Mesendoderm (in vitro differentiated cells): ENCODE results near the gene CUX1.
"Not testable (repeated sequence)": the region's sequence is repeated elsewhere in the genome, so short reads cannot be mapped to it uniquely, and the experiment has no call there.

Experiments used
- DNase-seq: peaks from one replicate; pipeline ENCODE4 v3.0.0; 2013
- H2AK5ac ChIP-seq: 2 replicates; pipeline ENCODE4 v1.6.1; 2013; ENCODE audit warnings: low read length, inconsistent platforms
- H2BK120ac ChIP-seq: 2 replicates; pipeline ENCODE4 v1.6.1; 2013; ENCODE audit warnings: low read depth, mild to moderate bottlenecking, low read length, moderate library complexity, mixed read lengths
- H2BK15ac ChIP-seq: replicated peaks from 2 replicates; pipeline ENCODE4 v1.6.1; 2013; ENCODE audit warnings: low read depth, mild to moderate bottlenecking, moderate library complexity
- H2BK5ac ChIP-seq: 2 replicates; pipeline ENCODE4 v1.6.1; 2013; ENCODE audit warnings: low read length, inconsistent platforms
- H3K18ac ChIP-seq: 2 replicates; pipeline ENCODE4 v1.6.1; 2013; ENCODE audit warnings: mild to moderate bottlenecking, low read length, mixed read lengths
- H3K23ac ChIP-seq: one replicate; pipeline ENCODE4 v1.6.1; 2013; ENCODE audit warnings: low read length
- H3K27ac ChIP-seq: 2 replicates; pipeline ENCODE4 v1.5.1; 2013; ENCODE audit warnings: low read depth, mild to moderate bottlenecking, inconsistent platforms, low read length, moderate library complexity
- H3K27me3 ChIP-seq: 2 replicates; pipeline ENCODE4 v1.6.1; 2013; ENCODE audit warnings: low read length, control low read depth, mild to moderate bottlenecking, inconsistent platforms; ENCODE audit not compliant: insufficient read depth, poor library complexity
- H3K36me3 ChIP-seq: 2 replicates; pipeline ENCODE4 v1.6.1; 2013; ENCODE audit warnings: low read length, inconsistent platforms; ENCODE audit not compliant: control insufficient read depth, insufficient read depth
- H3K4ac ChIP-seq: one replicate; pipeline ENCODE4 v1.6.1; 2013; ENCODE audit warnings: low read depth, mild to moderate bottlenecking, low read length, moderate library complexity
- H3K4me1 ChIP-seq: 2 replicates; pipeline ENCODE4 v1.6.1; 2013; ENCODE audit warnings: low read depth, low read length, inconsistent platforms; ENCODE audit not compliant: control insufficient read depth
- H3K4me2 ChIP-seq: 2 replicates; pipeline ENCODE4 v1.6.1; 2013; ENCODE audit warnings: low read length
- H3K4me3 ChIP-seq: 2 replicates; pipeline ENCODE4 v1.5.1; 2013; ENCODE audit warnings: mild to moderate bottlenecking, low read length
- H3K56ac ChIP-seq: one replicate; pipeline ENCODE4 v1.6.1; 2013; ENCODE audit warnings: low read length
- H3K79me1 ChIP-seq: 2 replicates; pipeline ENCODE4 v1.6.1; 2013; ENCODE audit warnings: low read length, inconsistent platforms
- H3K79me2 ChIP-seq: 2 replicates; pipeline ENCODE4 v1.6.1; 2013; ENCODE audit warnings: mild to moderate bottlenecking, low read length; ENCODE audit not compliant: control insufficient read depth, insufficient read depth
- H3K9ac ChIP-seq: 2 replicates; pipeline ENCODE4 v1.6.1; 2013; ENCODE audit warnings: low read length, inconsistent platforms
- H4K5ac ChIP-seq: one replicate; pipeline ENCODE4 v1.6.1; 2013; ENCODE audit warnings: low read length
- H4K8ac ChIP-seq: one replicate; pipeline ENCODE4 v1.6.1; 2013; ENCODE audit warnings: low read depth, mild to moderate bottlenecking, control low read depth, low read length, moderate library complexity
- WGBS: extraction: QIAGEN DNeasy Blood & Tissue Kit; methylation state at CpG from one replicate; pipeline ENCODE4 v1.1.7; 2013; ENCODE audit warnings: low lambda C conversion rate, missing lambda C conversion rate; ENCODE audit not compliant: insufficient coverage; ENCODE audit errors: extremely low coverage; 5-methylcytosine and 5-hydroxymethylcytosine counted together

CUX1 gene

DNA sequence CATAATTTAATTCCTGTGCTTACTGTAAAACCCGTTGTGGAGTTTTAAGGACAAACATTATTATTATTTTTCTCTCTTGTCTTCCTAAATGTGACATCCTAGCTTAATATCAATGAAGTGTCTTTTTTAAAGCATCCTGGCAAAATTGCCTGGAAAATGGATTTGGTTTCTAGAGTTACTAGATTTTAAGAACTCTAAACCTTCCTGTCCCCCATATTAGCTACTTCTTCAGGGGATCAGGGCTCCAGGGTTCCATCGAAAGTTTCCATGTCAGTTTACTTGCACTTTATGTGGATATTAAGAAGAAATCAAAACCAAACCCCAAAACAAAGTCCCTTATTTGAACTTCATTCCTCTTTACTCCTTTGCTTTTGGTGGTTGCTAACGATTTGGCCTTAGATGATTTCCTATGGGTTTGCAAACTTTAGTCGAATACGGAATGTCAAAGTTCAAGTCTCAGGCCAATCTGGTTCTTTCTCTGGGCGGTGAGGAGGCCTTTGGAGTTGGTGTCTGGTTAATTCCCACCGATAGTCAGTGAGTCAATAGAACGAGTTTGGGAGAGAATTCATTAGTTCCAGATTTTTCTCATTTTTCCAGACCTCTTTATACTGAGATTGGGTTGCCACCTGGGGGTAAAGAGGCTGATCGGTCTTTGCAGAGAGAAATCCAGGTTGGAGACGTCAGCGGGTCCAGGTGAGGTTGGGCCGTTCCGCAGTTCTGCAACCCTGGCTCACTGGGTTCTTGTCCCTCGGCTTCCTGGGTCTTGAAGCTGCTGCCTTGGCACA is 1.1 kb downstream of the CUX1 start:
- peaks cover 6% of the 10 kb centered on the region for H3K4me1 ChIP-seq
- no CpG with 5 or more reads among the region's 14 CpGs for WGBS
- H2BK120ac ChIP-seq = no peak overlapping the region
- no peak overlapping the region for H3K4me3 ChIP-seq
- no peak overlapping the region for H4K8ac ChIP-seq
- DNase-seq = peak; percentile 29
- peaks cover 60% of the 10 kb centered on the region for H3K79me2 ChIP-seq
- no peak overlapping the region for H2BK5ac ChIP-seq
- peak overlapping the region; percentile 83 for H3K18ac ChIP-seq
- peak overlapping the region; percentile 71 for H3K56ac ChIP-seq
- H3K27ac ChIP-seq = no peak overlapping the region
- peak overlapping the region; percentile 70 for H3K4me2 ChIP-seq
- no peaks in the 10 kb centered on the region for H3K79me1 ChIP-seq
- H3K36me3 ChIP-seq = no peaks in the 10 kb centered on the region
- H3K23ac ChIP-seq = no peak overlapping the region
- H3K4ac ChIP-seq = peak overlapping the region; percentile 82
- H2AK5ac ChIP-seq = no peak overlapping the region
- no peak overlapping the region for H2BK15ac ChIP-seq
- H3K27me3 ChIP-seq = no peaks in the 10 kb centered on the region
- H3K9ac ChIP-seq = peak overlapping the region; percentile 58
- no peak overlapping the region for H4K5ac ChIP-seq

DNA sequence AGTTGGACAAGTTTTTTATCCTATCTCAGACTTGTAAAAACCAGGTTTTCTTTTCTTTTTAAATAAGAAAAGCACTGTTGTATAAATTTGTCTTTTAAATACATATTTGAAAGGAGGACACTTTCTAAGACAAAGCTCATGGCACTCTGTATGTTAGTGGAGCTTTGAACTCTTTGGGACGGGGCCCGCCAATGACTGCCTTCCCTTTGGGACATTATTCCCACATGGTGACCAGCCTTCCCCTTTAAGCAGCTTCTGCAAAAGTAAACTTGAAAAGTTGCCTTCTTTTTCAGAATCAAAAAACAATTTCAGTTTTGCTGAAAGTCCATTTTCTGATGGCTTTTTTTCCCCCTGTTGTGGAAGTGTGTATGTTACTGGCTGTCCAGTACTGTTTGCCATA is 1.8 kb downstream of the CUX1 start:
- WGBS = no CpG with 5 or more reads among the region's 2 CpGs

DNA sequence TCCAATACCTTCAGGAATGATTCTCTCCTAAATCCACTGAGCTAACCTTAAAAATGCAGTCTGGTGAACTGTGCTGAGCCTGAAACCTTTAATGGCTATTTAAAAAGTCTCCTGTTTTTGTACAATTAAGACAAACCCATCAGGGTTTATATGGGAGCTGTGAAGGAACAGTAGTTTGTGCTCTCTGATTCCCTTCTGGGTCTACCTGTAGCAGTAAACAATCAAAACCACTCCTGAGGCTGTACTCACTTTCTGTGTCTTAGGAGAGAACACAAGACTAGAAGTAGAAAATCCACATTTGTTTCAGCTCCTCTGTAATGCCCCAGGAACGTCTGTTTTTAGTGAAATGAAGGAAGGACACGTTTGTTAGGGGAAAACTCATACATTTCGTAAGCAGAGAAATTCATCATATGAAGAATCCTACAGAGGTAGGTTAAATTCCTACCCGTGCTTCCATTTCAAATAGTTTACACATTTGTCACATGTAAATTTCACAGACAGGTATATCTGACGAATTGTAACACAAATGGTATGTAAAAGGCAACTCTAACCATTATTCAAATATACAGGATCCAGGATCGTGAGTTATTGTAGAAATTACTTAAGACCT is 2.6 kb downstream of the CUX1 start:
- Histone ChIP-seq H3K18ac (peak overlapping the region; percentile 33), H4K5ac (no peak overlapping the region), H3K79me1 (no peaks in the 10 kb centered on the region), H2AK5ac (no peak overlapping the region), H2BK120ac (no peak overlapping the region), H3K4ac (no peak overlapping the region), H3K27ac (peak overlapping the region; percentile 57), H3K4me1 (peaks cover 7% of the 10 kb centered on the region), H3K23ac (no peak overlapping the region), H3K56ac (peak overlapping the region; percentile 66), H2BK15ac (no peak overlapping the region), H2BK5ac (no peak overlapping the region), H3K79me2 (peaks cover 76% of the 10 kb centered on the region), H3K4me3 (no peak overlapping the region), H3K27me3 (no peaks in the 10 kb centered on the region), H3K4me2 (peak overlapping the region; percentile 4), H4K8ac (no peak overlapping the region), H3K9ac (peak overlapping the region; percentile 50), H3K36me3 (no peaks in the 10 kb centered on the region)
- no CpG with 5 or more reads among the region's 6 CpGs for WGBS
- no peak for DNase-seq

More for the DNA sequence above, 1.8 kb downstream of the CUX1 start:
- Histone ChIP-seq H4K5ac (no peak overlapping the region), H2AK5ac (no peak overlapping the region), H2BK120ac (no peak overlapping the region), H3K4me3 (no peak overlapping the region), H3K9ac (peak overlapping the region; percentile 58), H3K23ac (no peak overlapping the region), H4K8ac (no peak overlapping the region), H3K79me2 (peaks cover 67% of the 10 kb centered on the region), H3K56ac (peak overlapping the region; percentile 17), H3K4me2 (no peak overlapping the region), H3K4ac (no peak overlapping the region), H3K79me1 (no peaks in the 10 kb centered on the region), H3K18ac (no peak overlapping the region), H3K27me3 (no peaks in the 10 kb centered on the region), H2BK15ac (no peak overlapping the region), H3K27ac (peak overlapping the region; percentile 17), H2BK5ac (no peak overlapping the region), H3K36me3 (no peaks in the 10 kb centered on the region), H3K4me1 (peaks cover 6% of the 10 kb centered on the region)
- DNase-seq = no peak

DNA sequence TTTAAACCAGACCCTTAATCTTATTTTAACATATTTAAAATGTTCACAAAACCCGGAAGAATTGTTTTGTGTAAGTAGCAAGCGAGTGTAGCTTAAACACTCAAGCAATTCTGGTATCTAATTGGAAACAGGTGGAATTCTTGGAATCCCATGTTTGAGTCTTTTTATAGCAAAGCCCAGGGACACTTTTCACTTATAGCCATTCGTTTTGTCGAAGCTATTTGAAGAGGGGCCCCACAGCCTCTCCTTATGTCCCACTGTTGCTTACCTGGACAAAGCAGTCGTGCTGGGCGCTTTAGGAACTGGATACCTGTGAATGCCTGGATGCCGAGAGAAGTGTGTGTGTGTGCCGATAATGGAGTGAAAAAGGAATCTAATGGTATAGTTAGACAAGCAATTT is 3.3 kb downstream of the CUX1 start:
- H3K4ac ChIP-seq = no peak overlapping the region
- peaks cover 7% of the 10 kb centered on the region for H3K4me1 ChIP-seq
- H3K27me3 ChIP-seq = no peaks in the 10 kb centered on the region
- no peaks in the 10 kb centered on the region for H3K36me3 ChIP-seq
- no peak overlapping the region for H3K4me2 ChIP-seq
- peaks cover 83% of the 10 kb centered on the region for H3K79me2 ChIP-seq
- H3K23ac ChIP-seq = no peak overlapping the region
- no CpG with 5 or more reads among the region's 8 CpGs for WGBS
- no peak overlapping the region for H2BK15ac ChIP-seq
- DNase-seq = no peak
- no peak overlapping the region for H3K56ac ChIP-seq
- H3K27ac ChIP-seq = no peak overlapping the region
- H2AK5ac ChIP-seq = no peak overlapping the region
- no peak overlapping the region for H3K9ac ChIP-seq
- no peak overlapping the region for H2BK120ac ChIP-seq
- H3K18ac ChIP-seq = peak overlapping the region; percentile 41
- H3K79me1 ChIP-seq = no peaks in the 10 kb centered on the region
- H4K5ac ChIP-seq = no peak overlapping the region
- no peak overlapping the region for H2BK5ac ChIP-seq
- H3K4me3 ChIP-seq = no peak overlapping the region
- no peak overlapping the region for H4K8ac ChIP-seq

DNA sequence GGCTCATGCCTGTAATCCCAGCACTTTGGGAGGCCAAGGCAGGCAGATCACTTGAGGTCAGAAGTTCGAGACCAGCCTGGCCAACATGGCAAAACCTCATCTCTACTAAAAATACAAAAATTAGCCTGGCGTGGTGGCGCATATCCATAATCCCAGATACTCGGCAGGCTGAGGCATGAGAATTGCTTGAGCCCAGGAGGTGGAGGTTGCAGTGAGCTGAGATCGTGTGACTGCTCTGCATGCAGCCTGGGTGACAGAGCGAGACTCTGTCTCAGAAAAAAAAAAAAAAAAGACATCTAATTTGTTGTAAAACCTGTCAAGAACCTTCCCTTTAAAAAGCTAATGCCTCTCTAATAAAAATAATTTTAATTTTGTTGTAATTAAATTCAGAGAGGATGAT is 5.2 kb downstream of the CUX1 start:
- not testable (repeated sequence) for H3K36me3 ChIP-seq, DNase-seq, H3K27ac ChIP-seq, H2BK15ac ChIP-seq, H3K27me3 ChIP-seq, H2AK5ac ChIP-seq, H3K4me1 ChIP-seq, H3K56ac ChIP-seq, H4K5ac ChIP-seq, H3K23ac ChIP-seq, H3K18ac ChIP-seq, H2BK5ac ChIP-seq, H2BK120ac ChIP-seq, H3K4me2 ChIP-seq, H3K79me1 ChIP-seq, H3K9ac ChIP-seq, H3K4me3 ChIP-seq, H4K8ac ChIP-seq, H3K4ac ChIP-seq
- WGBS = no CpG with 5 or more reads among the region's 6 CpGs
- peaks cover 92% of the 10 kb centered on the region for H3K79me2 ChIP-seq
